Uterus (tissue), 4 donors: ENCODE measurements around the gene CLCN1. TPM values are rescaled to one million over a fixed set of nuclear protein-coding genes. Genes with fewer than 3 reads are reported as not detected.

Source experiments
- DNase-seq, 2 donors: peaks; one replicate each; pipeline ENCODE4 v3.0.0-alpha.2; 2019 to 2020
- H3K27ac ChIP-seq, 2 donors: fragments of 200-600 bp; sonication (generic); 1 replicate in 1 of 2; 2 replicates in 1 of 2; pipeline ENCODE4 v1.5.1; 2016 to 2018
- H3K27me3 ChIP-seq, 2 donors: fragments of 200-600 bp; sonication (generic); one replicate each; pipeline ENCODE4 v1.5.1; 2018 to 2019; ENCODE audit warnings: control low read depth in 1 of 2
- H3K36me3 ChIP-seq, 2 donors: fragments of 200-600 bp; sonication (generic); one replicate each; pipeline ENCODE4 v1.5.1; 2019; ENCODE audit warnings: control low read depth in 1 of 2
- H3K4me1 ChIP-seq, 2 donors: fragments of 200-600 bp; sonication (generic); one replicate each; pipeline ENCODE4 v1.5.1; 2018 to 2019; ENCODE audit warnings: control low read depth in 1 of 2
- H3K4me3 ChIP-seq, 2 donors: fragments of 200-600 bp; sonication (generic); 1 replicate in 1 of 2; 2 replicates in 1 of 2; pipeline ENCODE4 v1.5.1; 2018 to 2019; ENCODE audit warnings: mild to moderate bottlenecking in 1 of 2
- H3K9me3 ChIP-seq, 2 donors: fragments of 200-600 bp; sonication (generic); one replicate each; pipeline ENCODE4 v1.5.1; 2019; ENCODE audit warnings: control low read depth in 1 of 2
- CTCF ChIP-seq, 4 experiments: fragments of 200-600 bp in 2 of 4; fragments of 450-650 bp in 2 of 4; sonication (generic) in 2 of 4; IDR thresholded peaks; one replicate each; pipeline ENCODE4 v1.5.1; 2016 to 2019; ENCODE audit warnings: antibody characterized with exemption in 4 of 4, mild to moderate bottlenecking in 2 of 4, moderate library complexity in 1 of 4
- POLR2A ChIP-seq, 2 donors: fragments of 450-650 bp; IDR thresholded peaks; one replicate each; pipeline ENCODE4 v1.6.1; 2016; ENCODE audit warnings: antibody characterized with exemption in 2 of 2, mild to moderate bottlenecking in 1 of 2, moderate library complexity in 1 of 2
- intact Hi-C: fragments of 100-400 bp; cut with DNase I; formaldehyde crosslinking; loops from one replicate; pipeline ENCODE4 v1.15.1; 2023; ENCODE audit warnings: low total_unique reads
- total RNA-seq, 4 donors: library from RNA; depleted of rRNA in 3 of 4; stranded (reverse); fragments of >200 nt in 3 of 4; gene quantifications; one replicate each; pipeline versions ENCODE4 v1.1.0 to v1.2.4, GENCODE V29; 2014 to 2023
- donor health status: DM: yes; HTN: yes; CAD: no.

CLCN1 gene
- total RNA-seq, 4 donors from 2014 or later, result 0.21 to 0.30 TPM; not detected in 2

GRCh38 chr7:143368387-143368786, 52.5 kb downstream of the CLCN1 start:
- TF ChIP-seq CTCF (IDR thresholded peaks at IDR 0.05) (no peak), POLR2A (IDR thresholded peaks at IDR 0.05) (no peak)
- intact Hi-C loops, result no loop called here
- no peak for DNase-seq
- Histone ChIP-seq H3K27ac (no peak overlapping the region), H3K9me3 (no peaks in the 10 kb centered on the region), H3K27me3 (no peaks in the 10 kb centered on the region), H3K36me3 (no peaks in the 10 kb centered on the region), H3K4me1 (no peaks in the 10 kb centered on the region), H3K4me3 (no peak overlapping the region)

- H3K4me1 ChIP-seq, result no peaks in the 10 kb centered on the region
- H3K27ac ChIP-seq, result no peak overlapping the region
- TF ChIP-seq POLR2A (IDR thresholded peaks at IDR 0.05) (no peak), CTCF (IDR thresholded peaks at IDR 0.05) (no peak)
- intact Hi-C loops, result no loop called here
- DNase-seq, result no peak
- H3K4me3 ChIP-seq, result no peak overlapping the region
- H3K9me3 ChIP-seq, result no peaks in the 10 kb centered on the region
- H3K27me3 ChIP-seq, result no peaks in the 10 kb centered on the region
- H3K36me3 ChIP-seq, result no peaks in the 10 kb centered on the region
Observed at GRCh38 chr7:143369678-143370651, 54.1 kb downstream of the CLCN1 start.

GRCh38 chr7:143372070-143372469, 56.2 kb downstream of the CLCN1 start:
- Histone ChIP-seq H3K27ac (no peak overlapping the region), H3K4me1 (no peaks in the 10 kb centered on the region), H3K9me3 (no peaks in the 10 kb centered on the region), H3K4me3 (no peak overlapping the region), H3K36me3 (no peaks in the 10 kb centered on the region), H3K27me3 (no peaks in the 10 kb centered on the region)
- TF ChIP-seq CTCF (IDR thresholded peaks at IDR 0.05) (no peak), POLR2A (IDR thresholded peaks at IDR 0.05) (no peak)
- intact Hi-C loops, result no loop called here
- no peak for DNase-seq

- no peaks in the 10 kb centered on the region for H3K36me3 ChIP-seq
- H3K9me3 ChIP-seq, result no peaks in the 10 kb centered on the region
- no peaks in the 10 kb centered on the region for H3K4me1 ChIP-seq
- no peaks in the 10 kb centered on the region for H3K27me3 ChIP-seq
- H3K27ac ChIP-seq, result no peak overlapping the region
- intact Hi-C loops, result no loop called here
- no peak for TF ChIP-seq POLR2A (IDR thresholded peaks at IDR 0.05)
- TF ChIP-seq CTCF (IDR thresholded peaks at IDR 0.05), result no peak
- H3K4me3 ChIP-seq, result no peak overlapping the region
- DNase-seq, result no peak
Observed at GRCh38 chr7:143373255-143373794, 57.4 kb downstream of the CLCN1 start.

- Histone ChIP-seq H3K27me3 (no peaks in the 10 kb centered on the region), H3K9me3 (no peaks in the 10 kb centered on the region), H3K4me1 (no peaks in the 10 kb centered on the region), H3K27ac (no peak overlapping the region), H3K4me3 (no peak overlapping the region), H3K36me3 (no peaks in the 10 kb centered on the region)
- TF ChIP-seq CTCF (IDR thresholded peaks at IDR 0.05) (no peak), POLR2A (IDR thresholded peaks at IDR 0.05) (no peak)
- no peak for DNase-seq
- intact Hi-C loops, result no loop called here
Observed at GRCh38 chr7:143374561-143374960, 58.6 kb downstream of the CLCN1 start.
